Neural cell (in vitro differentiated cells): ENCODE measurements around the gene ZBTB7B. TPM values are rescaled to one million over a fixed set of nuclear protein-coding genes. Genes with fewer than 3 reads are reported as not detected.

Experiments used
- H2AFZ ChIP-seq: fragments of 200-600, 300-800 bp; sonication (generic), shearing (Covaris generic); 2 replicates; pipeline ENCODE4 v1.6.0; 2014; ENCODE audit warnings: low read depth, mild to moderate bottlenecking, antibody characterized with exemption, low read length, moderate library complexity
- H3F3A ChIP-seq: fragments of 200-600 bp; shearing (Covaris generic); 2 replicates; pipeline ENCODE4 v1.6.1; 2016; ENCODE audit warnings: mild to moderate bottlenecking, moderate library complexity, mixed read lengths, antibody characterized with exemption, low read length; ENCODE audit not compliant: insufficient read depth, poor library complexity, severe bottlenecking
- H3K27ac ChIP-seq: fragments of 200-600, 300-800 bp; sonication (generic), shearing (Covaris generic); 2 replicates; pipeline ENCODE4 v1.5.1; 2014; ENCODE audit warnings: mild to moderate bottlenecking, low read length, moderate library complexity
- H3K27me3 ChIP-seq: fragments of 300-800, 200-600 bp; sonication (generic), shearing (Covaris generic); 2 replicates; pipeline ENCODE4 v1.6.0; 2014; ENCODE audit warnings: mild to moderate bottlenecking, low read depth, low read length, moderate library complexity; ENCODE audit not compliant: insufficient read depth
- H3K36me3 ChIP-seq: fragments of 300-800, 200-600 bp; sonication (generic), shearing (Covaris generic); 2 replicates; pipeline ENCODE4 v1.5.1; 2014; ENCODE audit warnings: mild to moderate bottlenecking, antibody characterized with exemption, low read length, moderate library complexity; ENCODE audit not compliant: insufficient read depth
- H3K4me2 ChIP-seq: fragments of 300-800, 200-600 bp; sonication (generic), shearing (Covaris generic); 2 replicates; pipeline ENCODE4 v1.6.0; 2014; ENCODE audit warnings: mild to moderate bottlenecking, low read length
- H3K4me3 ChIP-seq: fragments of 300-800, 200-600 bp; sonication (generic), shearing (Covaris generic); 2 replicates; pipeline ENCODE4 v1.5.1; 2014; ENCODE audit warnings: mild to moderate bottlenecking, low read length, moderate library complexity
- H3K79me2 ChIP-seq: fragments of 200-600 bp; shearing (Covaris generic); replicated peaks from 2 replicates; pipeline ENCODE4 v1.6.0; 2014; ENCODE audit warnings: mild to moderate bottlenecking, low read length, moderate library complexity; ENCODE audit not compliant: insufficient read depth
- H3K9ac ChIP-seq: fragments of 300-800, 200-600 bp; sonication (generic), shearing (Covaris generic); 2 replicates; pipeline ENCODE4 v1.6.1; 2016; ENCODE audit warnings: mild to moderate bottlenecking, low read length, mixed read lengths
- H3K9me2 ChIP-seq: fragments of 200-600 bp; shearing (Covaris generic); 2 replicates; pipeline ENCODE4 v1.6.1; 2016; ENCODE audit warnings: mild to moderate bottlenecking, low read length, mixed read lengths; ENCODE audit not compliant: insufficient read depth
- H3K9me3 ChIP-seq: fragments of 200-600, 300-800 bp; sonication (generic), shearing (Covaris generic); 2 replicates; pipeline ENCODE4 v1.6.1; 2016; ENCODE audit warnings: mild to moderate bottlenecking, mixed run types, low read length, moderate library complexity, mixed read lengths
- H4K20me1 ChIP-seq: fragments of 200-600 bp; shearing (Covaris generic); 2 replicates; pipeline ENCODE4 v1.6.1; 2016; ENCODE audit warnings: mild to moderate bottlenecking, mixed run types; ENCODE audit not compliant: insufficient read depth
- CTCF ChIP-seq: fragments of 450-650 bp; IDR thresholded peaks from 2 replicates; pipeline ENCODE4 v1.5.1; 2014; ENCODE audit warnings: antibody characterized with exemption, mild to moderate bottlenecking, moderate library complexity; ENCODE audit not compliant: poor library complexity, severe bottlenecking
- EP300 ChIP-seq: fragments of 450-650 bp; conservative IDR thresholded peaks from 2 replicates; pipeline ENCODE4 v1.6.1; 2014; ENCODE audit warnings: antibody characterized with exemption, mild to moderate bottlenecking, moderate library complexity; ENCODE audit not compliant: poor library complexity, severe bottlenecking
- EZH2 ChIP-seq: fragments of 200-600, 300-800 bp; shearing (Covaris generic), sonication (generic); IDR thresholded peaks from 2 replicates; pipeline ENCODE4 v1.6.1; 2014; ENCODE audit warnings: antibody characterized with exemption, low read length, borderline replicate concordance, mild to moderate bottlenecking; ENCODE audit not compliant: insufficient read depth, poor library complexity, severe bottlenecking
- MXI1 ChIP-seq: fragments of 450-650 bp; conservative IDR thresholded peaks from 2 replicates; pipeline ENCODE4 v1.6.1; 2014; ENCODE audit warnings: antibody characterized with exemption, mild to moderate bottlenecking; ENCODE audit not compliant: poor library complexity, severe bottlenecking
- POLR2AphosphoS5 ChIP-seq: IDR thresholded peaks from 2 replicates; pipeline ENCODE4 v1.6.1; 2012
- RAD21 ChIP-seq: fragments of 450-650 bp; conservative IDR thresholded peaks from 2 replicates; pipeline ENCODE4 v1.6.1; 2014; ENCODE audit warnings: antibody characterized with exemption, mild to moderate bottlenecking, moderate library complexity
- SMC3 ChIP-seq: fragments of 450-650 bp; conservative IDR thresholded peaks from 2 replicates; pipeline ENCODE4 v1.6.1; 2014; ENCODE audit warnings: antibody characterized with exemption, mild to moderate bottlenecking, moderate library complexity; ENCODE audit not compliant: poor library complexity
- TAF1 ChIP-seq: IDR thresholded peaks from 2 replicates; pipeline ENCODE4 v1.6.1; 2012; ENCODE audit warnings: low read depth
- polyA plus RNA-seq: library from polyadenylated mRNA; depleted of rRNA; stranded (reverse); fragments of >200 nt; gene quantifications from 2 replicates; pipeline ENCODE4 v1.2.3, GENCODE V29; 2014
- TF ChIP-seq, protein P1 (sequence below): IDR thresholded peaks from 2 replicates; pipeline ENCODE4 v1.6.1; 2012; ENCODE audit warnings: borderline replicate concordance

The ZBTB7B gene
- polyA plus RNA-seq, 1 donor from 2014 or later, result 0.54 TPM

DNA sequence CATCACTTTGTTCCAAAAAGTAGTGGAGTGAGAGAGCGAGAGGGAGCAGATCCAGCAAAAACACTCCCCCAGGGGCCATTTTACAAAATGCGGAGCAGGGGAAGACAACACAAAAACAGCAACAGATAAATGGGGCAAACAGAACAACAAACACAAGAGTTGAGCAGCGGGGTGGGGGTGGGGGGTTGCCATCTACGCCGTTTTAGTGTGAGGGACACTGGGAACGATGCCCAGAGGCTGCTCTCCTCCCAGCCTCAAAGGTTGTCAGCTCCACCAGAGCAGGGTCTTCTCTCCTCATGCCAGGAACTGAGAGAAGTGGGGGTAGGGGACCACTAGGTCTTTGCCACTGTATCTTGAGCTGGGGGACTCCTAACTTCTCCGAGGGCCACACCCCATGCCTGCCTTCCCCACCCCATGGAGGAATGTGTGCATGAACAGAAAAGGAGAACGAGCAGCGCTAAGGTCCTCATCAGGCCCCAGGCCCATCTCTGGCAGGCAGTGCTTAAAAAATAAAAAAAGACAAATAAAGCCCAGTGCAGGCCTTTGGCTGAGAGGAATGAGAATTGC lies 45.4 kb upstream of the ZBTB7B start:
- Histone ChIP-seq H3K9ac (no peak overlapping the region), H3F3A (peaks cover 8% of the 10 kb centered on the region), H3K9me2 (no peaks in the 10 kb centered on the region), H2AFZ (no peak overlapping the region), H3K36me3 (no peaks in the 10 kb centered on the region), H3K4me3 (no peak overlapping the region), H3K27me3 (no peaks in the 10 kb centered on the region), H3K27ac (no peak overlapping the region), H3K79me2 (peaks cover 27% of the 10 kb centered on the region), H3K9me3 (no peaks in the 10 kb centered on the region), H3K4me2 (no peak overlapping the region), H4K20me1 (no peaks in the 10 kb centered on the region)
- TF ChIP-seq CTCF, result no peak
- TF ChIP-seq POLR2AphosphoS5, result no peak
- TF ChIP-seq EZH2, result no peak
- TF ChIP-seq RAD21, result no peak
- no peak for TF ChIP-seq MXI1
- no peak for TF ChIP-seq TAF1
- TF ChIP-seq, protein P1, sequence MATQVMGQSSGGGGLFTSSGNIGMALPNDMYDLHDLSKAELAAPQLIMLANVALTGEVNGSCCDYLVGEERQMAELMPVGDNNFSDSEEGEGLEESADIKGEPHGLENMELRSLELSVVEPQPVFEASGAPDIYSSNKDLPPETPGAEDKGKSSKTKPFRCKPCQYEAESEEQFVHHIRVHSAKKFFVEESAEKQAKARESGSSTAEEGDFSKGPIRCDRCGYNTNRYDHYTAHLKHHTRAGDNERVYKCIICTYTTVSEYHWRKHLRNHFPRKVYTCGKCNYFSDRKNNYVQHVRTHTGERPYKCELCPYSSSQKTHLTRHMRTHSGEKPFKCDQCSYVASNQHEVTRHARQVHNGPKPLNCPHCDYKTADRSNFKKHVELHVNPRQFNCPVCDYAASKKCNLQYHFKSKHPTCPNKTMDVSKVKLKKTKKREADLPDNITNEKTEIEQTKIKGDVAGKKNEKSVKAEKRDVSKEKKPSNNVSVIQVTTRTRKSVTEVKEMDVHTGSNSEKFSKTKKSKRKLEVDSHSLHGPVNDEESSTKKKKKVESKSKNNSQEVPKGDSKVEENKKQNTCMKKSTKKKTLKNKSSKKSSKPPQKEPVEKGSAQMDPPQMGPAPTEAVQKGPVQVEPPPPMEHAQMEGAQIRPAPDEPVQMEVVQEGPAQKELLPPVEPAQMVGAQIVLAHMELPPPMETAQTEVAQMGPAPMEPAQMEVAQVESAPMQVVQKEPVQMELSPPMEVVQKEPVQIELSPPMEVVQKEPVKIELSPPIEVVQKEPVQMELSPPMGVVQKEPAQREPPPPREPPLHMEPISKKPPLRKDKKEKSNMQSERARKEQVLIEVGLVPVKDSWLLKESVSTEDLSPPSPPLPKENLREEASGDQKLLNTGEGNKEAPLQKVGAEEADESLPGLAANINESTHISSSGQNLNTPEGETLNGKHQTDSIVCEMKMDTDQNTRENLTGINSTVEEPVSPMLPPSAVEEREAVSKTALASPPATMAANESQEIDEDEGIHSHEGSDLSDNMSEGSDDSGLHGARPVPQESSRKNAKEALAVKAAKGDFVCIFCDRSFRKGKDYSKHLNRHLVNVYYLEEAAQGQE, result no peak
- TF ChIP-seq EP300, result no peak
- TF ChIP-seq SMC3, result no peak

DNA sequence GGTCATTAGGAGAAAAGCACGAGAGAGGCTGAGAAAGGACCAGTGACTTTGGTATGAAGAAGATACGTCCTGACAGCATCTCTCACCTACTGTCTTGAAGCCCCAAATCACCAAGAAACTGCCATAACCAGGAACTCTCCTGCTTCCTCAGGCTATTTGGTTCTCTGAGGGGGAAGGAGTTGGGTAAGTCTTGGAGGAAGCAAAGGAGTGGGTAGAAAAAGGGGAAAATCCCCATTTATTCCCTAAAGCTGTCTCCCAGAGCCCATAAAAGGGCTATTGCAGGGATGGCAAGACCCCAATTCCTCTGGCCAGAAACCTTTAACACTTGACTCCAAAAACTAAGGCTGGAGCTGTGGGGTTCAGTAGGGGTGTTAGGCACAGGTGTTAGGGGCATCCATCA lies 44.6 kb upstream of the ZBTB7B start:
- no peak overlapping the region for H3K4me3 ChIP-seq
- no peak overlapping the region for H2AFZ ChIP-seq
- TF ChIP-seq POLR2AphosphoS5, result no peak
- H3K4me2 ChIP-seq, result no peak overlapping the region
- H3K36me3 ChIP-seq, result no peaks in the 10 kb centered on the region
- H3K9me3 ChIP-seq, result no peaks in the 10 kb centered on the region
- no peak overlapping the region for H3K27ac ChIP-seq
- no peak overlapping the region for H3K9ac ChIP-seq
- no peaks in the 10 kb centered on the region for H3K27me3 ChIP-seq
- peaks cover 8% of the 10 kb centered on the region for H3F3A ChIP-seq
- no peaks in the 10 kb centered on the region for H3K9me2 ChIP-seq
- H3K79me2 ChIP-seq, result peaks cover 31% of the 10 kb centered on the region
- H4K20me1 ChIP-seq, result no peaks in the 10 kb centered on the region
